Measurements from ENCODE around the gene RPS6KA5.

The RPS6KA5 gene

GRCh38 chr14:90971687-90972086 lies 88.8 kb downstream of the RPS6KA5 start:
- TF ChIP-seq, protein P1, sequence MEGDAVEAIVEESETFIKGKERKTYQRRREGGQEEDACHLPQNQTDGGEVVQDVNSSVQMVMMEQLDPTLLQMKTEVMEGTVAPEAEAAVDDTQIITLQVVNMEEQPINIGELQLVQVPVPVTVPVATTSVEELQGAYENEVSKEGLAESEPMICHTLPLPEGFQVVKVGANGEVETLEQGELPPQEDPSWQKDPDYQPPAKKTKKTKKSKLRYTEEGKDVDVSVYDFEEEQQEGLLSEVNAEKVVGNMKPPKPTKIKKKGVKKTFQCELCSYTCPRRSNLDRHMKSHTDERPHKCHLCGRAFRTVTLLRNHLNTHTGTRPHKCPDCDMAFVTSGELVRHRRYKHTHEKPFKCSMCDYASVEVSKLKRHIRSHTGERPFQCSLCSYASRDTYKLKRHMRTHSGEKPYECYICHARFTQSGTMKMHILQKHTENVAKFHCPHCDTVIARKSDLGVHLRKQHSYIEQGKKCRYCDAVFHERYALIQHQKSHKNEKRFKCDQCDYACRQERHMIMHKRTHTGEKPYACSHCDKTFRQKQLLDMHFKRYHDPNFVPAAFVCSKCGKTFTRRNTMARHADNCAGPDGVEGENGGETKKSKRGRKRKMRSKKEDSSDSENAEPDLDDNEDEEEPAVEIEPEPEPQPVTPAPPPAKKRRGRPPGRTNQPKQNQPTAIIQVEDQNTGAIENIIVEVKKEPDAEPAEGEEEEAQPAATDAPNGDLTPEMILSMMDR (IDR thresholded peaks at IDR 0.05; ENCODE audit: insufficient read depth, low read length) = no peak
- TF ChIP-seq REST (IDR thresholded peaks at IDR 0.05; ENCODE audit: insufficient replicate concordance, low read depth) (no peak), SPI1 (IDR thresholded peaks at IDR 0.05; ENCODE audit: borderline replicate concordance, low read depth) (no peak), GABPA (IDR thresholded peaks at IDR 0.05; ENCODE audit: low read depth) (no peak), POLR2AphosphoS5 (IDR thresholded peaks at IDR 0.05; ENCODE audit: low read depth) (no peak)
- no peaks in the 10 kb centered on the region for H3K27me3 ChIP-seq (ENCODE audit: insufficient read depth, poor library complexity, severe bottlenecking)
- no peak overlapping the region for H3K4me3 ChIP-seq (replicated peaks; ENCODE audit: insufficient read depth, low read length)
- H3K27ac ChIP-seq (replicated peaks) = no peak overlapping the region
- no peak for DNase-seq (ENCODE audit: low read depth in 1 of 2, low spot score in 1 of 2)

DNA sequence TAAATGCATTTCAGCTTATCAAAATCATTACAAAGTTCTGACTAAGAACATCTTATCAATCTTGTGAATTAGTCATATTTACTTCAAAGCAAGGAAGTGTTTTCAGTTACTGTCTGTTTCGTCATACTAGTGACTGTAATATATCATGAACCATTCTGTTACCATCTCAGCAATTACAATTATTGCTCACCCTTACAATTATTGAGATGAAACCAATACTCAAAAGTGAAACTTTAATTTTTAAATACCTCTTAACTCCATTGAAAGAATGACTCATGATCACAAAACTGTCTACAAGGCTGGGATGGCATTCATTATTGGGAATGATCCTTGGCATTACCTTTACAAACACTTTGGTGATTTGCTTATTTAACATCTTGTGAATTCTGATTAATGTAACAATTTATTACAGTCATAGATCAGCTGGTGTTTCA lies 90.3 kb downstream of the RPS6KA5 start:
- Histone ChIP-seq H3K4me3 (replicated peaks; ENCODE audit: insufficient read depth, low read length) (no peak overlapping the region), H3K27ac (replicated peaks) (peak overlapping the region; percentile 56), H3K27me3 (ENCODE audit: insufficient read depth, poor library complexity, severe bottlenecking) (no peaks in the 10 kb centered on the region)
- DNase-seq (ENCODE audit: low read depth in 1 of 2, low spot score in 1 of 2) = peak in 1 of 2 experiments; percentile 32
- no peak for TF ChIP-seq SPI1 (IDR thresholded peaks at IDR 0.05; ENCODE audit: borderline replicate concordance, low read depth)
- TF ChIP-seq REST (IDR thresholded peaks at IDR 0.05; ENCODE audit: insufficient replicate concordance, low read depth) = no peak

DNA sequence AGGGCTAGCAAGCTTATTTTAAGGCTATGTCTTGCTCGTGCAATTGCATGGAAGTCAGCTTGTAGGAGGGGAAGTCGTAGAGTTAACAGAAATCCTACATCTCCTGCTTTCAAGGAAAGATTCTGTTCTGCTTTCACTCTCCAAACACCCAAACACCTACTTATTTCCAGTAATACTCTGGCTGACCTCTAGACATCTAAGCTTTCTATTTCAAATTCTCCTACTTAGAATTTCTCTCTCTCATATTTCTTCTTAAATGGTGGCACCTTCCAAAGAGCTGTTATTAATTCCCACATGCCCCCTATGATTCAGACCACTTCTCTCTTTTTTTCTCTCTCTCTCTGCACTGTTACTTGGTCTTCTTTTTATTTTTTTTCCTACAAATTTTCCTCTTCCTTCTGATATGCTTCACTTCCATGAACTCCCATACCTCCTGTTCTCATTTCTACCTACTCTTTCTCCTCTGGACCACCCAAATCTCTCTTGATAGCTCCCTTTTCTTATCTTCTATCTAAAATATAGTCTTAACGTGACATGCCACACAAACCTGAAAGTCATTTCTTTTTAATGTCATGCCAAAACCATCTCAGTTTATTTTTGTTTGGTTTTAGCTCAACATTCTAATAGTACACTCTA lies 90.8 kb downstream of the RPS6KA5 start:
- TF ChIP-seq REST (IDR thresholded peaks at IDR 0.05; ENCODE audit: insufficient replicate concordance, low read depth) (no peak), GABPA (IDR thresholded peaks at IDR 0.05; ENCODE audit: low read depth) (no peak), SPI1 (IDR thresholded peaks at IDR 0.05; ENCODE audit: borderline replicate concordance, low read depth) (peak; percentile 64; the same call in 1 of the 2 replicates), POLR2AphosphoS5 (IDR thresholded peaks at IDR 0.05; ENCODE audit: low read depth) (no peak)
- TF ChIP-seq, protein P1 (IDR thresholded peaks at IDR 0.05; ENCODE audit: insufficient read depth, low read length) = no peak
- no peak overlapping the region for H3K4me3 ChIP-seq (replicated peaks; ENCODE audit: insufficient read depth, low read length)
- H3K27me3 ChIP-seq (ENCODE audit: insufficient read depth, poor library complexity, severe bottlenecking) = no peaks in the 10 kb centered on the region
- DNase-seq (ENCODE audit: low read depth in 1 of 2, low spot score in 1 of 2) = peak; percentile 21 to 43
- H3K27ac ChIP-seq (replicated peaks) = peak overlapping the region; percentile 56

All from HL-60 (cell line).